Mucosa of descending colon (tissue), 3 donors: ENCODE measurements around the gene USP36. TPM values are rescaled to one million over a fixed set of nuclear protein-coding genes. Genes with fewer than 3 reads are reported as not detected.

ENCODE experiments used
- ATAC-seq: fragments of 200-7000 bp; cut with Tn5 transposase; one replicate; pipeline ENCODE4 v1.9.1; 2020; ENCODE audit warnings: mild to moderate bottlenecking, moderate library complexity
- DNase-seq, 3 donors: peaks; one replicate each; pipeline ENCODE4 v3.0.0-alpha.2; 2020
- H3K36me3 ChIP-seq: fragments of 200-600 bp; one replicate; pipeline ENCODE4 v1.8.0; 2021; ENCODE audit warnings: low read depth, mild to moderate bottlenecking
- H3K4me1 ChIP-seq: fragments of 200-600 bp; one replicate; pipeline ENCODE4 v1.8.0; 2021; ENCODE audit warnings: low read depth, mild to moderate bottlenecking
- H3K4me3 ChIP-seq: fragments of 200-600 bp; one replicate; pipeline ENCODE4 v1.8.0; 2021; ENCODE audit warnings: mild to moderate bottlenecking
- H3K9me3 ChIP-seq: fragments of 200-600 bp; one replicate; pipeline ENCODE4 v1.8.0; 2021; ENCODE audit warnings: mild to moderate bottlenecking
- intact Hi-C, 2 donors: fragments of 100-400 bp; cut with DNase I in 1 of 2; cut with micrococcal nuclease in 1 of 2; formaldehyde crosslinking; loops; one replicate each; pipeline versions ENCODE4 v1.11.0 to v1.11.1; 2022; cut with DNase I, micrococcal nuclease
- total RNA-seq, 3 donors: library from RNA; stranded (reverse); fragmentation: NEBNext Ultra II Directional in 2 of 3; extraction: Animal tissue kit (Norgen Biotek cat#: 25700) in 2 of 3; gene quantifications; one replicate each; pipeline versions ENCODE4 v1.2.1 to v1.2.4, GENCODE V29; 2021 to 2023
- TF ChIP-seq, protein P1 (sequence below): fragments of 200-600 bp; IDR thresholded peaks from one replicate; pipeline ENCODE4 v1.8.0; 2022; ENCODE audit warnings: antibody characterized with exemption, mild to moderate bottlenecking
- donor health status: DM: no; HTN: no; CAD: no; lungs with moderate emphysema.
- donor health status: DM: no; HTN: no; CAD: no.
- donor health status: DM: no; HTN: yes; CAD: no.

USP36 gene
- total RNA-seq, 3 donors from 2014 or later = 36.0 to 67.7 (median 41.4) TPM

DNA sequence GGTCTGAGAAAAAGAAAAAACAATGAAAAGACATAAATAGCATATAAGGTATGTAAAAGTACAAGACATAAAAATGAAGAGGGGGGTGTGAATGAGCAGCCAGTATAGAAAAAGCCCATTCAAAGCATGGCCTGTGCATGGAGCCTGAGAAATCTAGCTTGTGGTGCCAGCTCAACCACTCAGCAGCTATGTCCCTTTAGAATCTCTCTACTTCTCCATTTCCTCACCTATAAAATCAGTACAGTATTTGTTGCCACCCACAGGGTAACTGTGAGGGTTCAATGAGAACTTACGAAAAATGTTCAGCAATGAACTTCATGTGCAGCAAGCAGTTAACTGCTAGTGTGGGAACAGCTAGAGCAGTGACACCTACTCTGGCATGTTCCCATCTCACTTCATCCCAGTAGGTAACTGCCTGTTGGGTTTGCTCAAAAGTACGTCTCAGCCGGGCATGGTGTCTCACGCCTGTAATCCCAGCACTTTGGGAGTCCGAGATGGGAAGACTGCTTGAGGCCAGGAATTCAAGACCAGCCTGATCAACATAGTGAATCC lies 73.8 kb downstream of the USP36 start:
- TF ChIP-seq, protein P1, sequence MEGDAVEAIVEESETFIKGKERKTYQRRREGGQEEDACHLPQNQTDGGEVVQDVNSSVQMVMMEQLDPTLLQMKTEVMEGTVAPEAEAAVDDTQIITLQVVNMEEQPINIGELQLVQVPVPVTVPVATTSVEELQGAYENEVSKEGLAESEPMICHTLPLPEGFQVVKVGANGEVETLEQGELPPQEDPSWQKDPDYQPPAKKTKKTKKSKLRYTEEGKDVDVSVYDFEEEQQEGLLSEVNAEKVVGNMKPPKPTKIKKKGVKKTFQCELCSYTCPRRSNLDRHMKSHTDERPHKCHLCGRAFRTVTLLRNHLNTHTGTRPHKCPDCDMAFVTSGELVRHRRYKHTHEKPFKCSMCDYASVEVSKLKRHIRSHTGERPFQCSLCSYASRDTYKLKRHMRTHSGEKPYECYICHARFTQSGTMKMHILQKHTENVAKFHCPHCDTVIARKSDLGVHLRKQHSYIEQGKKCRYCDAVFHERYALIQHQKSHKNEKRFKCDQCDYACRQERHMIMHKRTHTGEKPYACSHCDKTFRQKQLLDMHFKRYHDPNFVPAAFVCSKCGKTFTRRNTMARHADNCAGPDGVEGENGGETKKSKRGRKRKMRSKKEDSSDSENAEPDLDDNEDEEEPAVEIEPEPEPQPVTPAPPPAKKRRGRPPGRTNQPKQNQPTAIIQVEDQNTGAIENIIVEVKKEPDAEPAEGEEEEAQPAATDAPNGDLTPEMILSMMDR = no peak
- no peaks in the 10 kb centered on the region for H3K36me3 ChIP-seq
- no peaks in the 10 kb centered on the region for H3K9me3 ChIP-seq
- intact Hi-C loops = no loop called here
- ATAC-seq (no peak), DNase-seq (no peak)
- no peak overlapping the region for H3K4me3 ChIP-seq
- H3K4me1 ChIP-seq = no peaks in the 10 kb centered on the region

DNA sequence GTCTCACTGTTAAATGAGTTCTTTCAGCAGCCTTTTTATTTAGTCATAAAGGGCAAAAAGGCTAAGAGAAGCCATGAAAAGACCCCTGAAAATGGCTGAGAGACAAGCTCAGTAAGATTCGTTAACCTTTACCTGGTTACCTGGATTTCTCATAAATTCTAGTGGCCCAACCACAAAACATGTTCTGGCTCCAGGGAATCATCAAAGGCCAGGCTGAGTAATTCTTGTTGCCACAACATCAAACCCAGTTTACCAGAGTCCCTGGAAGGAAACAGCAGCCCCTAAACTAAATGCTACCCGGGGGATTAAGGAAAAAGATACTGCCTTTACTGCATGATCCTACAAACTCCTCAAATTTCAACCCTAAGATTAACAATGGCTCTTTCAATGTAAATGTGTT lies 74.4 kb downstream of the USP36 start:
- Histone ChIP-seq H3K4me1 (no peaks in the 10 kb centered on the region), H3K9me3 (no peaks in the 10 kb centered on the region), H3K36me3 (no peaks in the 10 kb centered on the region), H3K4me3 (no peak overlapping the region)
- DNase-seq (no peak), ATAC-seq (no peak)
- TF ChIP-seq, protein P1 = no peak
- intact Hi-C loops = no loop called here

DNA sequence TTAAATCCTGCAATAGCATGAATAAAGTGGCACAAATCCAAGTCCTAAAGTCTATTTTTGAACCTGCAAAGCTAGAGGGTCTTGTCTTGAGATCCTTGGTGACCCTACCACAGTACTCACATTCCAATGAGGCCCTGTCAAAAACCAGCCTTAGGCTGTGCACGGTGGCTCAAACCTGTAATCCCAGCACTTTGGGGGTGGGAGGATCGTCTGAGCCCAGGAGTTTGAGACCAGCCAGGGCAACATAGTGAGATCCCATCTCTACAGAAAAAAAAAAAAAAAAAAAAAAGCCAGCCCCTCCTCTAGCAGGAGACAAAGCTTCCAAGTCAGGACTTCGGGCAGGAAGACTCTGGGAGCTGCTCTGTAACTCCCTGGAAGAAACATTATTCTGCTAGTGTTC lies 74.8 kb downstream of the USP36 start:
- H3K4me3 ChIP-seq = no peak overlapping the region
- H3K4me1 ChIP-seq = no peaks in the 10 kb centered on the region
- intact Hi-C loops = no loop called here
- no peak for DNase-seq
- no peak for ATAC-seq
- no peaks in the 10 kb centered on the region for H3K36me3 ChIP-seq
- H3K9me3 ChIP-seq = no peaks in the 10 kb centered on the region
- TF ChIP-seq, protein P1 = no peak

DNA sequence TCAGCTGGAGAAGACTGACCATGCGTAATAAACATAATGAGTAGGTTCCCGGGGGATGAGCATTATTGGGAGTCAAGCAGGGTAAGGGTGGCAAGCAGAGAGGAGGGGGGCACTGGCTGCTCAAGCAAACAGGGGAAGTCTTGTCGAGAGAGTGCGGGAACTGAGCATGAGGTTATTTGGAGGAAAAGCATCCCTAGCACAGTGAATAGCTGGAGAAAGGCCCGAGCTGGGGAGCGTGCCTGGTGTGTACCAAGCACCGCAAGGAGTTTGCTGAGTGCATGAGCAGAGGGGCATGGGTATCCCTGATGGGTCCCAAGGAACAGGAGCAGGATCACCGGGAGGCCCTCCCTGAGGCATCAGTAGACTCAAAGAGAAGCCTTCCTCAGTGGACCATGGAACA lies 75.7 kb downstream of the USP36 start:
- no peak overlapping the region for H3K4me3 ChIP-seq
- TF ChIP-seq, protein P1 = no peak
- DNase-seq (no peak), ATAC-seq (no peak)
- intact Hi-C loops = no loop called here
- no peaks in the 10 kb centered on the region for H3K9me3 ChIP-seq
- H3K36me3 ChIP-seq = no peaks in the 10 kb centered on the region
- no peaks in the 10 kb centered on the region for H3K4me1 ChIP-seq

DNA sequence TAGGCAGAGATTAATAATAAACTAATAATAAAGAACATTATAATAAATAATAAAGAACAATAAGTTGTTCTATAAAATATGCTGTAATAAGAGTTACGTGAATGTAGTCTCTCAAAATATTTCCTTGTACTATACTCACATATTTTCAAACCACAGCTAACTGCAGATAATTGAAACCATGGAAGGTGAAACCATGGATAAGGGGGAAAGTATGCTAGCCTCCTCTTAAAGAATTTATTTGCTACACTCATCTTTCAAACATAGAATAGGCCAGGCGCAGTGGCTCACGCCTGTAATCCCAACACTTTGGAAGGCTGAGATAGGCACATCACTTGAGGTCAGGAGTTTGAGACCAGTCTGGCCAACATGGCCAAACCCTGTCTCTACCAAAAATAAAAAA lies 77.1 kb downstream of the USP36 start:
- Histone ChIP-seq H3K4me3 (no peak overlapping the region), H3K4me1 (no peaks in the 10 kb centered on the region), H3K36me3 (no peaks in the 10 kb centered on the region), H3K9me3 (no peaks in the 10 kb centered on the region)
- DNase-seq = no peak
- TF ChIP-seq, protein P1 = no peak
- ATAC-seq = no peak
- intact Hi-C loops = no loop called here

DNA sequence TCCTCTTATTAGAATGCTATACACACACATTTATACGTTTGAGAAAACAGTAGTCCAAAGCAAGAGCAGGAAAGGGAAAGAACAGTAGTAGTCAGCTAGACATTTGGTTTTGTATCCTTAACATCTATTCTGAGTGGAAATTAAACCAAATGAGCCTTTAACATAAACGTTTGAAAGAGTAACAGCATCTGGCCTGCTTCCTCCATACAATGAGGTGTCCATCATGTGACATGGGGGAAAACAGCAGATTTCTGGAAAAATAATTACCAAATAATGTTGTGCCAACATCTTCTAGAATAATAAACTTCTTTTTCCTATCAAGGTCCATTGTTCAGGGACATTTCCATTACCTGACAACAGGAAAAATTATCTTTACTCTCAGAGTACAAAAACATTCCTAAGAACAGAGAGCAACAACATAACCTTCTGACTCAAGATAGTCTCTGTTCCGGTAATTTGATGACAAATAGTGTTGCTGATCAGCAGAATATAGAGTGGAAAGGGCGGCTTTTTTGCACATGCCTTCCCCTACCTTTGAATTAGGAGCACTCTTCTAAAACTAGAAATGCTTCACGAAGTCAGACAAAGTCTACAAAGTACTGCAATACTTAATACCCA lies 78.7 kb downstream of the USP36 start:
- Histone ChIP-seq H3K4me3 (no peak overlapping the region), H3K4me1 (peaks cover 5% of the 10 kb centered on the region), H3K9me3 (no peaks in the 10 kb centered on the region), H3K36me3 (no peaks in the 10 kb centered on the region)
- DNase-seq = no peak
- ATAC-seq = no peak
- intact Hi-C loops = no loop called here
- TF ChIP-seq, protein P1 = no peak
